Endothelial cell of umbilical vein (primary cell): ENCODE data around the gene SUPT5H. TPM values are rescaled to one million over a fixed set of nuclear protein-coding genes. Genes with fewer than 3 reads are reported as not detected.
A peak's percentile ranks its signal among the peaks of the same experiment; 100 is the strongest.

ENCODE experiments used
- BruUV-seq: library from RNA; stranded (reverse); fragments of 400-500 nt; replicated peaks from 2 replicates; lab custom pipeline; 2021; lab: Mats Ljungman, UMichigan
- CTCF ChIA-PET: fragments of 300-600, 350-600 bp; sonication (Branson Sonifier 250); formaldehyde crosslinking; loops from one replicate; lab custom pipeline; 2021; ENCODE audit warnings: antibody characterized with exemption, inconsistent platforms; lab: Charles Lee
- POLR2A ChIA-PET: fragments of 300-600, 350-600 bp; sonication (Branson Sonifier 250); formaldehyde crosslinking; loops from one replicate; lab custom pipeline; 2021; ENCODE audit warnings: antibody characterized with exemption, inconsistent platforms; lab: Charles Lee
- DNase-seq: peaks from one replicate; pipeline ENCODE4 v3.0.0-alpha.2; 2011; ENCODE audit warnings: low read depth, low spot score
- FAIRE-seq: peaks from 2 replicates; lab custom pipeline; 2011; peaks lifted over from hg19 to GRCh38; lab: Jason Lieb, UNC
- H2AFZ ChIP-seq: 2 replicates; pipeline ENCODE4 v1.6.0; 2012; ENCODE audit warnings: low read depth, low read length, control low read depth, inconsistent platforms
- H3K27ac ChIP-seq: 2 replicates; pipeline ENCODE4 v1.5.1; 2011; ENCODE audit warnings: low read depth, mild to moderate bottlenecking, control low read depth, low read length, moderate library complexity; ENCODE audit not compliant: insufficient read depth
- H3K27me3 ChIP-seq, 2 experiments: 2 replicates each; pipeline versions ENCODE4 v1.6.0 to v1.6.1; 2011; ENCODE audit warnings: low read length in 2 of 2, mixed read lengths in 1 of 2; ENCODE audit not compliant: control insufficient read depth in 2 of 2, insufficient read depth in 2 of 2
- H3K36me3 ChIP-seq, 2 experiments: 2 replicates in 1 of 2; 3 replicates in 1 of 2; pipeline ENCODE4 v1.5.1; 2011; ENCODE audit warnings: low read length in 2 of 2, mild to moderate bottlenecking in 1 of 2, moderate library complexity in 1 of 2; ENCODE audit not compliant: control insufficient read depth in 2 of 2, insufficient read depth in 2 of 2; ENCODE audit errors: extremely low read depth in 1 of 2
- H3K4me1 ChIP-seq: 3 replicates; pipeline ENCODE4 v1.5.1; 2011; ENCODE audit warnings: mild to moderate bottlenecking, low read length; ENCODE audit not compliant: control insufficient read depth, insufficient read depth; ENCODE audit errors: extremely low read depth
- H3K4me2 ChIP-seq: 2 replicates; pipeline ENCODE4 v1.6.1; 2011; ENCODE audit warnings: low read length, control low read depth, mixed read lengths; ENCODE audit not compliant: insufficient read depth
- H3K4me3 ChIP-seq, 3 experiments: fragments of 200-600 bp in 1 of 3; sonication (generic), shearing (Covaris generic) in 1 of 3; replicated peaks in 1 of 3; 2 replicates each; pipeline ENCODE4 v1.5.1; 2011 to 2016; ENCODE audit warnings: control low read depth in 3 of 3, low read length in 3 of 3, mild to moderate bottlenecking in 2 of 3, inconsistent platforms in 1 of 3, low read depth in 1 of 3, moderate library complexity in 1 of 3; ENCODE audit not compliant: insufficient read depth in 1 of 3
- H3K79me2 ChIP-seq: 2 replicates; pipeline ENCODE4 v1.6.0; 2012; ENCODE audit warnings: low read length, inconsistent platforms; ENCODE audit not compliant: control insufficient read depth, insufficient read depth
- H3K9ac ChIP-seq: replicated peaks from 2 replicates; pipeline ENCODE3; 2011; ENCODE audit warnings: low read length, control low read depth; ENCODE audit not compliant: insufficient read depth; ENCODE audit errors: extremely low read depth
- H3K9me1 ChIP-seq: replicated peaks from 3 replicates; pipeline ENCODE4 v1.6.0; 2011; ENCODE audit warnings: mild to moderate bottlenecking, low read length; ENCODE audit not compliant: control insufficient read depth, insufficient read depth; ENCODE audit errors: extremely low read depth
- H3K9me3 ChIP-seq: replicated peaks from 2 replicates; pipeline ENCODE4 v1.5.1; 2012; ENCODE audit warnings: low read length, inconsistent platforms; ENCODE audit not compliant: control insufficient read depth, insufficient read depth
- H4K20me1 ChIP-seq: replicated peaks from 2 replicates; pipeline ENCODE3; 2011; ENCODE audit warnings: mild to moderate bottlenecking, low read length; ENCODE audit not compliant: control insufficient read depth, insufficient read depth; ENCODE audit errors: extremely low read depth
- EZH2 ChIP-seq: IDR thresholded peaks from 2 replicates; pipeline ENCODE4 v1.6.1; 2012; ENCODE audit warnings: borderline replicate concordance, low read depth, mild to moderate bottlenecking, moderate library complexity, low read length, inconsistent platforms; ENCODE audit not compliant: severe bottlenecking
- FOS ChIP-seq: IDR thresholded peaks from 2 replicates; pipeline ENCODE4 v1.6.1; 2011; ENCODE audit warnings: mild to moderate bottlenecking, low read length, moderate library complexity, borderline replicate concordance; ENCODE audit not compliant: insufficient read depth
- GATA2 ChIP-seq: IDR thresholded peaks from 2 replicates; pipeline ENCODE4 v1.7.0; 2011; ENCODE audit warnings: low read depth, mild to moderate bottlenecking, moderate library complexity, mixed read lengths, low read length; ENCODE audit not compliant: insufficient read length, insufficient read depth
- JUN ChIP-seq: IDR thresholded peaks from 2 replicates; pipeline ENCODE4 v1.6.1; 2011; ENCODE audit warnings: borderline replicate concordance, low read depth; ENCODE audit not compliant: insufficient read length, insufficient read depth
- MYC ChIP-seq: IDR thresholded peaks from one replicate; pipeline ENCODE4 v1.6.1; 2011; ENCODE audit warnings: mild to moderate bottlenecking, low read depth, low read length
- POLR2A ChIP-seq: IDR thresholded peaks from 2 replicates; pipeline ENCODE4 v1.6.1; 2012; ENCODE audit warnings: low read depth, mild to moderate bottlenecking, control low read depth, low read length
- POLR2AphosphoS5 ChIP-seq: IDR thresholded peaks from 2 replicates; pipeline ENCODE4 v1.6.1; 2012; ENCODE audit warnings: low read depth, mild to moderate bottlenecking, control low read depth, low read length, moderate library complexity; ENCODE audit not compliant: insufficient read depth
- dilution Hi-C: fragments of 300-500 bp; cut with MboI; formaldehyde crosslinking; loops from one replicate; pipeline ENCODE4 v1.15.0; 2019; ENCODE audit warnings: low sequenced_read_pairs; ENCODE audit not compliant: extremely low pct_ligation_motif_present
- intact Hi-C: fragments of 100-400 bp; cut with micrococcal nuclease; formaldehyde crosslinking; loops from one replicate; pipeline ENCODE4 v1.10.0; 2022
- polyA plus RNA-seq, 4 experiments: library from polyadenylated mRNA; depleted of rRNA in 3 of 4; stranded (reverse) in 3 of 4; unstranded in 1 of 4; fragments of >200 nt; gene quantifications; 2 replicates each; pipeline versions ENCODE4 v1.2.1 to v1.2.3, GENCODE V29; 2011 to 2012; ENCODE audit warnings: missing spikeins in 1 of 4
- total RNA-seq: library from RNA; stranded (reverse); gene quantifications from 2 replicates; pipeline ENCODE4 v1.2.3, GENCODE V29; 2021
- TF ChIP-seq, protein P1 (sequence below), 2 donors: IDR thresholded peaks; 1 replicate in 1 of 2; 2 replicates in 1 of 2; pipeline ENCODE4 v1.5.1; 2011; ENCODE audit warnings: low read length in 2 of 2, mild to moderate bottlenecking in 2 of 2, moderate library complexity in 2 of 2, control low read depth in 1 of 2, inconsistent platforms in 1 of 2, low read depth in 1 of 2; ENCODE audit not compliant: insufficient read depth in 1 of 2; ENCODE audit errors: extremely low read depth in 1 of 2
- TF ChIP-seq, protein P2 (sequence below): IDR thresholded peaks from 2 replicates; pipeline ENCODE4 v1.6.1; 2011; ENCODE audit not compliant: insufficient read depth, insufficient read length

SUPT5H gene
- total and polyA plus RNA-seq, 2 donors (not counting 3 experiments of a cell fraction or from before 2014, with no cell fraction given) = 87.6 to 120 TPM

DNA sequence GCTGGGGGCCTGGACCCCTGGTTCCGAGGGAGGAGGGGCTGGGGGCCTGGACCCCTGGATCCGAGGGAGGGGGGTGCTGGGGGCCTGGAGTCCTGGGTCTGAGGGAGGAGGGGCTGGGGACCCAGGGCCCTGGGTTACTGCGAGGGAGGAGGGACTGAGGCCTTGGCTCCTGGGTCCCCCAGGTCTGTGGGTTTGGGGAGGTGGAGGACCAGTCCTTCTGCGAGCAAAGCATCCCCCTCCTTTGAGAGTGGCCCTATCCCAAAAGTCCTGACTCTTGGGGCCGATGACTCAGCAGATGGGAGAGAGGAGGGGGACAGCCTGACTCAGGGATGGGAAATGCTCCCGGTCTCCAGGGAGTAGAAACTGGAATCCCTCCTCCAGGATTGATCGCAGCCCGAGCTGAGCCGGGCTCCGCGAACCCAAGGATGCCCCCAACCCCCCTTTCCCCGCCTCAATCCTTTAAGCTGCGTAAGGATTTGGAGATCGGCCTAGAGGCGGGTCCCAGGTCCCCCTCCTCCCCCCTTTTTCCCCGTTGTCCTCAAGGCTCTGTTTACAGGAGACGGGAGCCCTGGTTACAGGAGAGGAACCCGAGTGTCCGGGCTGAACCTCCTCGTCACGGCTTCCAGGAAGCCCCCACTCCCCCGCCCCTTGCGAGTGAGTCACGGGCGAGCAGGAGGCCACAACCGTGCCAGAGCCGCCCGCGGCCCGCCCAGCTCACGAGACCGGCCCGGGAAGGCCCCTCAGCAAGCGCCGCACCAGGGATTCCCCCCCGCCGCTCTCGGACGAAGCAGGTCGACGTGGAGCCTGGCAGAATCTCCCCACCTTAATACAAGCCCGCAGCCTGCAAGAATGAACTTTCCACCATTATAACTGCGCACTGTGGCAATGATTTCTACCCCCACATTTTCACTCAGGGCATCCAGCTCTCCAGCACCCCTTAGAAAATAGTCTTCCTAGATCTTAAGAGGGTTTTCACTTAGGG is 41.8 kb upstream of the SUPT5H start:
- Histone ChIP-seq H3K36me3 (peaks cover 0 to 2% of the 10 kb centered on the region in 2 experiments), H3K4me1 (peaks cover 31% of the 10 kb centered on the region), H3K4me2 (peak overlapping the region; percentile 57), H3K4me3 (peak overlapping the region in 1 of 3 experiments; percentile 34), H2AFZ (no peak overlapping the region), H3K79me2 (peaks cover 19% of the 10 kb centered on the region), H4K20me1 (no peaks in the 10 kb centered on the region), H3K27me3 (no peaks in the 10 kb centered on the region), H3K9ac (peak overlapping the region; percentile 92), H3K9me3 (no peaks in the 10 kb centered on the region), H3K9me1 (no peaks in the 10 kb centered on the region), H3K27ac (peak overlapping the region; percentile 89)
- FAIRE-seq = peak; percentile 94
- ChIA-PET POLR2A (interaction anchor here (0.8 to 1.5 kb wide), 2 partner anchors 13 to 32 kb away, joined by 3 to 9 read pairs; partner anchors contain the start of genes MED29, PAF1 and RPS16), CTCF (interaction anchor here (1.0 to 1.8 kb wide), 4 partner anchors 8 to 282 kb away, joined by 3 to 7 read pairs (median 4); partner anchors contain the start of genes MED29 and PAF1)
- dilution Hi-C loops (no loop called here), intact Hi-C loops (no loop called here)
- TSS peak; percentile 82 for BruUV-seq
- DNase-seq = peak; percentile 100
- TF ChIP-seq FOS (peak; percentile 91), EZH2 (no peak), GATA2 (no peak), POLR2A (peak; percentile 15), POLR2AphosphoS5 (peak; percentile 92), JUN (peak; percentile 59), MYC (no peak)
- TF ChIP-seq, protein P1, sequence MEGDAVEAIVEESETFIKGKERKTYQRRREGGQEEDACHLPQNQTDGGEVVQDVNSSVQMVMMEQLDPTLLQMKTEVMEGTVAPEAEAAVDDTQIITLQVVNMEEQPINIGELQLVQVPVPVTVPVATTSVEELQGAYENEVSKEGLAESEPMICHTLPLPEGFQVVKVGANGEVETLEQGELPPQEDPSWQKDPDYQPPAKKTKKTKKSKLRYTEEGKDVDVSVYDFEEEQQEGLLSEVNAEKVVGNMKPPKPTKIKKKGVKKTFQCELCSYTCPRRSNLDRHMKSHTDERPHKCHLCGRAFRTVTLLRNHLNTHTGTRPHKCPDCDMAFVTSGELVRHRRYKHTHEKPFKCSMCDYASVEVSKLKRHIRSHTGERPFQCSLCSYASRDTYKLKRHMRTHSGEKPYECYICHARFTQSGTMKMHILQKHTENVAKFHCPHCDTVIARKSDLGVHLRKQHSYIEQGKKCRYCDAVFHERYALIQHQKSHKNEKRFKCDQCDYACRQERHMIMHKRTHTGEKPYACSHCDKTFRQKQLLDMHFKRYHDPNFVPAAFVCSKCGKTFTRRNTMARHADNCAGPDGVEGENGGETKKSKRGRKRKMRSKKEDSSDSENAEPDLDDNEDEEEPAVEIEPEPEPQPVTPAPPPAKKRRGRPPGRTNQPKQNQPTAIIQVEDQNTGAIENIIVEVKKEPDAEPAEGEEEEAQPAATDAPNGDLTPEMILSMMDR (IDR thresholded peaks at IDR 0.05; ENCODE audit: extremely low read depth in 1 of 2, insufficient read depth in 1 of 2, low read depth in 1 of 2, low read length in 2 of 2) = no peak
- TF ChIP-seq, protein P2, sequence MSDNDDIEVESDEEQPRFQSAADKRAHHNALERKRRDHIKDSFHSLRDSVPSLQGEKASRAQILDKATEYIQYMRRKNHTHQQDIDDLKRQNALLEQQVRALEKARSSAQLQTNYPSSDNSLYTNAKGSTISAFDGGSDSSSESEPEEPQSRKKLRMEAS = no peak
